GM19452 (cell line): Measurements from ENCODE around the gene KRTAP10-5.
"Not testable (repeated sequence)": the region's sequence is repeated elsewhere in the genome, so short reads cannot be mapped to it uniquely, and the experiment has no call there.

ENCODE experiments used
- ATAC-seq: cut with Tn5 transposase; IDR thresholded peaks from one replicate; pipeline ENCODE4 v1.9.1; 2021; ENCODE audit not compliant: unreplicated experiment

KRTAP10-5 gene

GRCh38 chr21:44591801-44592130, 11.4 kb upstream of the KRTAP10-5 start:
- ATAC-seq, result not testable (repeated sequence)

GRCh38 chr21:44590897-44591800, 10.7 kb upstream of the KRTAP10-5 start:
- not testable (repeated sequence) for ATAC-seq

GRCh38 chr21:44590311-44590721, 9.9 kb upstream of the KRTAP10-5 start:
- no peak for ATAC-seq

- no peak for ATAC-seq
These were observed 9.3 kb upstream of the KRTAP10-5 start for GRCh38 chr21:44589586-44590305.

- ATAC-seq, result no peak
These were observed 8.7 kb upstream of the KRTAP10-5 start for GRCh38 chr21:44589094-44589493.

GRCh38 chr21:44585892-44586291, 5.5 kb upstream of the KRTAP10-5 start:
- no peak for ATAC-seq

DNA sequence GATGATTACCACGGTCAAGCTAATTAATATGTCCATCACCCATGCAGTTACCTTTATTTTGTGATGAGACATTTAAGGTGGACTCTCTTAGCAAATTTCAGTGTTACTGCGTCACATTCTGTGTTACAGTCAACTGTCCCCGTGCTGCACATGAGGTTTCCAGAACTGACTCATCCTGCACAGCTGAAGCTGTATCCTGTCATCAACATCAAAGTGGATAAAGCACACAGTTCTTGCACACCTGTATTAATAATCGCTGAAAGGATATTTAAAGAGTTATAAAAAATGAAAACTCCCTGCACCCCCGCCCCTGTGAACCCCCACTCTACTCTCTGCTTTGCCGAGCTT, 3.4 kb upstream of the KRTAP10-5 start:
- no peak for ATAC-seq

- no peak for ATAC-seq
These were observed 2.8 kb upstream of the KRTAP10-5 start for GRCh38 chr21:44583089-44583799.

DNA sequence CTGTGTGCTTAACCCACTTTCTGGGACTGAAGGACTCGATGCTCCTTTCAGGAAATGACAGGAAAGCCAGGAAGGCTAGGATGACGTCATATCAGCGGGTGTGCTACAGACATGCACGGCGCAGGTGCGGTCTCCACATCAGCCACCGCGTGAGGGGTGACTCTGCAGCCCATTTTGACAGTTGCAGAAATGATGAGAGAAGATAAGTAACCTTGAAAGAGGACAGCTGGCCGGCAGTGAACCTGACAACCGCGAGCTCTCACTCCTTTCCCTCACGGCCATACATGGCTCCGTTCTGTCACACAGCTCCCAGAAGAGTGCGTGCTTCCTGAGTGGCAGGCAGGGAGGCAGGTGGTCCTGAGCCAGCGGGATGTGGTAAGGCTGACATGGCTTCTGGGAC, 1.7 kb upstream of the KRTAP10-5 start:
- no peak for ATAC-seq

GRCh38 chr21:44581158-44581557, 754 bp upstream of the KRTAP10-5 start:
- ATAC-seq, result no peak

DNA sequence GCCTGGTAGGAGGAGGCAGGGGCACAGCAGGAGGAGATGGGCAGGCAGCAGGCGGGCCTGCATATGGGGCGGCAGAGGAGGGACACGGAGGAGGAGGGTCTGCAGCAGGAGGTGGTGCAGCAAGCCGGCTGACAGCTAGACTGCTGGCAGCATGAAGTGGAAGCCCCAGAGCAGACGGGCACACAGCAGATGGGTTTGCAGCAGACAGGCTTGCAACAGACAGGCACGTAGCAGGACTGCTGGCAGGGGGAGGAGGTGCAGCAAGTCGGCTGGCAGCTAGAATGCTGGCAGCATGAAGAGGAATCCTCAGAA, 615 bp downstream of the KRTAP10-5 start:
- ATAC-seq, result no peak

- no peak for ATAC-seq
These were observed 1.2 kb downstream of the KRTAP10-5 start for GRCh38 chr21:44579056-44579832.

DNA sequence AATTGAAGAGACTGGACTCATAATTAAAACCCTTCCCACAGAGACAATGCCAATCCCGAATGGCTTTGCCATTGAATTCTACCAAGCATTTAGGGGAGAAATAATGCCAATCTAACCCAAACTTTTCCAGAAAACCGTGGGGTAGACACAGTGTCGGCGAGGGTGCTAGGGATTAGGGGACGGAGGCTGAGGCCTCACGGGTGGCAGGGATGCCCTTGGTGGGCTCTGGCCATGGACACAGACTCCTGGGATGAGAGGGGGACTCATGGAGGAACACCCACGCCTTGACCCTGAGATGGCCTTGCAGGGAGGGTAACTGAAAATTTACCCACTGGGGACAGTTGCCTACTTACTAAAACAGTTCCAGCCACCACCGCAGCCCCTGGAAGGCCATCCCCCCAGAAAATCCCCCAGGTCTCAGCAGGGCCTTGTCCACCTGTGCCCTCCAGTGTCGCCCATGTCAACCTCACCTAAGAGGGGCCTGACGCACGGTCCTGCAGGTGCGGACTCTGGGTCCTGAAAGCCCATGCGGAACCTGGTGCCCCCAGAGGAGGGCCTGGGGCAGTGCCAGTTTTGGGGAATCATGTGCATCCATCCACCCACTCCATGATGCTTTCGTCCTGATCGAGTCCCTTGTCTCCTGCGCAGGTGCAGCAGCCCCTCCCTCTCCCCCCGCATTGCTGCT, 1.9 kb downstream of the KRTAP10-5 start:
- no peak for ATAC-seq

- ATAC-seq, result no peak
These were observed 4.4 kb downstream of the KRTAP10-5 start for GRCh38 chr21:44576025-44576420.

DNA sequence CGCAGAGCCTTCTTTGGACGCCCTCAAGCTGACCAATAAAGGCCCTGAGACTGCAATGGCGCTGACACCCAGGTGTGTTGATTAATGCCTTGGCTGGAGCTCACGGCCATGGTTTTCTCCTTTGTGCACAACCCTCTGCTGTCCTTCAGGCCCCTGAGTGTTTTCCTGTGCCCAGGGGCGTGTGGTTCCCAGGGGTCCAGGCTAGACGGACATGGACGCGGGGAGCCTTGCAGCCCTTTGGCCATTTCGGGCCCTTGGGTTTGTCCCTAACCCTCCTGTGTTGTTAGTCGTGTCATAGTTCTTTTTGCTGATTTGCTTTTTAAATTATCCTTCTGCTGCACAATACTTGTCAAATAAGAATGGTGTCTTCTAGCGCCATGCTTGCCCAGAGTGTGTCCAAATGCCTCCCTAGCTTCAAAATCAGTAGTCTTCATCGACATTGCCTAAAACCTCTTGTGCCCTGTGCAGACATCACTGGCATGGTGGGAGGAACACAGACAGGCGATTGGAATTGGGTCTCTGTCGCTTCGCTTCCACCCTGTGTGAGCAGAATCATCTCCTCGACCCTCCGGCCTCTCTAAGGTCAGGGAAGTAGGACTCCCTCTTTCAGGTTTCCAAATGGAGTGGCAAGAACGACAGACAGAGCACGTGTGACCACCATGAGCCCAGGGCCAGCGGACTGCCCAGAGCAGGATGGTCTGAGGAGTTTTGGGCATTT, 4.9 kb downstream of the KRTAP10-5 start:
- ATAC-seq, result no peak

DNA sequence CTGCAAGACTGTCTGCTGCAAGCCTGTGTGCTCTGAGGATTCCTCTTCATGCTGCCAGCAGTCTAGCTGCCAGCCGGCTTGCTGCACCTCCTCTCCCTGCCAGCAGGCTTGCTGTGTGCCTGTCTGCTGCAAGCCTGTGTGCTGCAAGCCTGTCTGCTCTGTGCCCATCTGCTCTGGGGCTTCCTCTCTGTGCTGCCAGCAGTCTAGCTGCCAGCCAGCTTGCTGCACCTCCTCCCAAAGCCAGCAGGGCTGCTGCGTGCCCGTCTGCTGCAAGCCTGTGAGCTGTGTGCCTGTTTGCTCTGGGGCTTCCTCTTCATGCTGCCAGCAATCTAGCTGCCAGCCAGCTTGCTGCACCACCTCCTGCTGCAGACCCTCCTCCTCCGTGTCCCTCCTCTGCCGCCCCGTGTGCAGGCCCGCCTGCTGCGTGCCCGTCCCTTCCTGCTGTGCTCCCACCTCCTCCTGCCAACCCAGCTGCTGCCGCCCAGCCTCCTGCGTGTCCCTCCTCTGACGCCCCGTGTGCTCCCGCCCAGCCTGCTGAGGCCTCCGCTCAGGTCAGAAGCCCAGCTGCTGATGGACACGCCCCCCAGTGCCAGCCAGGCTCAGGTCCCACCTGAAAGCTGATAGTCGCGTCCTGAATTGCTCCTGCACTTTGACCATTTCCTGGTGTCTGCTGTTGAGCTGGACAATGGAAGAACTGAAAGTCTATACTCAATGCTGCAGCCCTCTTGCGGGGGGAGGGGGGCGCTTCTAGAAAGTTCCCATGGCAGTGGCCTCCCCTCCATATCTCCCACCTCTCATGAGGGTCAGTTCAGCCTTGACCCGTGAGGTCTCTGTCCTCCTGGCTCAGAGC, 5.7 kb downstream of the KRTAP10-5 start:
- ATAC-seq, result no peak

GRCh38 chr21:44573630-44574456, 6.6 kb downstream of the KRTAP10-5 start, which contains the start of gene KRTAP10-4:
Gene KRTAP10-4 (plus strand): TSS chr21:44573729. CDS start chr21:44573759, 30 bp downstream.
- not testable (repeated sequence) for ATAC-seq

DNA sequence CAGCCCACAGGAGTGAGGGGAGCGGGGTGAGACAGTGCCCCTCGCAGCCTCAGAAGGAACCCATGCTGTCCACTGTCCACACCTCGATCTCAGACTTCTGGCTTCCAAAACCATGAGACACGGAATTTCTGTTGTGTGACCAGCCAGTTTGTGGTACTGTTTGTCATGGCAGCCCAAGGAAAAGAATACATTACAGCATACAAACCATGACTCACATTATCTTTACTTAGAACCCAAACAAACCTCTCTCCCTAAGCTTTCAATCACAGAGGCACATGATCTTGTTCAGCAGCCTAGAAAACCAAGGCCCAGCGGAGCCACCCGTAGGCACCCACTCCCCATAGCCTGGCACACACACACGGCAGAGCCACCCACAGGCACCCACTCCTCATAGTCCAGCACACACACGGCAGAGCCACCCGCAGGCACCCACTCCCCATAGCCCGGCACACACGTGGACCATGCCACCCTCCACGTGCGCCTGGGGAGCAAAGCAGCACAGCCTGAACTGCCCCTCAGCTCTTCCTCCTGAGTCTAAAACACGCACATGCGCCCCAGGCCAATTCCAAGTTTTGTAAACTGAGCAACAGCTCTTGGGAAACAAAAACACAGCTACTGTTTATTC, 7.3 kb downstream of the KRTAP10-5 start:
- ATAC-seq, result no peak
